CD14-positive monocyte (primary cell): Measurements from ENCODE around the gene CROCC2. TPM values are rescaled to one million over a fixed set of nuclear protein-coding genes. Genes with fewer than 3 reads are reported as not detected.
A peak's percentile ranks its signal among the peaks of the same experiment; 100 is the strongest.

ENCODE experiments used
- DNase-seq, 3 donors: peaks; one replicate each; pipeline ENCODE4 v3.0.0-alpha.2; 2011 to 2022
- H2AFZ ChIP-seq: 2 replicates; pipeline ENCODE4 v1.6.0; 2012; ENCODE audit warnings: mild to moderate bottlenecking, low read depth, low read length, inconsistent platforms; ENCODE audit not compliant: insufficient read depth, poor library complexity, severe bottlenecking
- H3K27ac ChIP-seq, 2 donors: 1 replicate in 1 of 2; 2 replicates in 1 of 2; pipeline ENCODE4 v1.5.1; 2012 to 2013; ENCODE audit warnings: low read length in 2 of 2, control low read depth in 1 of 2, inconsistent platforms in 1 of 2, low read depth in 1 of 2, mild to moderate bottlenecking in 1 of 2
- H3K27me3 ChIP-seq, 2 donors: one replicate each; pipeline versions ENCODE4 v1.6.0 to v1.6.1; 2011 to 2013; ENCODE audit warnings: low read length in 2 of 2; ENCODE audit not compliant: control insufficient read depth in 2 of 2, insufficient read depth in 2 of 2
- H3K36me3 ChIP-seq, 2 donors: replicated peaks in 1 of 2; 1 replicate in 1 of 2; 2 replicates in 1 of 2; pipeline versions ENCODE4 v1.5.1 to v1.6.1; 2012 to 2013; ENCODE audit warnings: low read length in 2 of 2, control low read depth in 1 of 2, inconsistent platforms in 1 of 2, mild to moderate bottlenecking in 1 of 2; ENCODE audit not compliant: insufficient read depth in 2 of 2, control insufficient read depth in 1 of 2
- H3K4me1 ChIP-seq, 2 donors: 1 replicate in 1 of 2; 2 replicates in 1 of 2; pipeline versions ENCODE4 v1.5.1 to v1.6.1; 2012 to 2013; ENCODE audit warnings: low read length in 2 of 2, control low read depth in 1 of 2, inconsistent platforms in 1 of 2, mild to moderate bottlenecking in 1 of 2, moderate library complexity in 1 of 2; ENCODE audit not compliant: insufficient read depth in 2 of 2, control insufficient read depth in 1 of 2
- H3K4me2 ChIP-seq: replicated peaks from 2 replicates; pipeline ENCODE3; 2012; ENCODE audit warnings: low read length, moderate library complexity, mild to moderate bottlenecking; ENCODE audit not compliant: poor library complexity, severe bottlenecking; ENCODE audit errors: extremely low read depth
- H3K4me3 ChIP-seq, 3 experiments: fragments of 200-600 bp in 1 of 3; sonication (generic) in 1 of 3; replicated peaks in 1 of 3; 1 replicate in 2 of 3; 2 replicates in 1 of 3; pipeline ENCODE4 v1.5.1; 2011 to 2013; ENCODE audit warnings: low read length in 3 of 3, mild to moderate bottlenecking in 3 of 3, control low read depth in 2 of 3, low read depth in 2 of 3, inconsistent platforms in 1 of 3, moderate library complexity in 1 of 3
- H3K79me2 ChIP-seq: 2 replicates; pipeline ENCODE4 v1.6.0; 2012; ENCODE audit warnings: mild to moderate bottlenecking, control low read depth, inconsistent platforms, low read length, moderate library complexity; ENCODE audit not compliant: insufficient read depth
- H3K9ac ChIP-seq: 2 replicates; pipeline ENCODE4 v1.6.0; 2017; ENCODE audit warnings: low read length, mild to moderate bottlenecking; ENCODE audit not compliant: insufficient read depth, poor library complexity, severe bottlenecking
- H3K9me3 ChIP-seq, 2 donors: replicated peaks in 1 of 2; 1 replicate in 1 of 2; 2 replicates in 1 of 2; pipeline versions ENCODE4 v1.5.1 to v1.6.1; 2012 to 2013; ENCODE audit warnings: low read length in 2 of 2, control low read depth in 1 of 2; ENCODE audit not compliant: control insufficient read depth in 1 of 2, insufficient read depth in 1 of 2
- H4K20me1 ChIP-seq: 2 replicates; pipeline ENCODE4 v1.6.0; 2012; ENCODE audit warnings: mild to moderate bottlenecking, low read length, control low read depth, moderate library complexity; ENCODE audit not compliant: insufficient read depth
- H3K27ac Mint-ChIP-seq, 7 donors: one replicate each; pipeline ENCODE4 v1.8.0; 2020; ENCODE audit warnings: mild to moderate bottlenecking in 7 of 7, mixed read lengths in 7 of 7, moderate library complexity in 6 of 7, inconsistent platforms in 2 of 7
- H3K27me3 Mint-ChIP-seq, 3 donors: one replicate each; pipeline ENCODE4 v1.8.0; 2021 to 2022; ENCODE audit warnings: low read depth in 3 of 3, mild to moderate bottlenecking in 3 of 3, mixed read lengths in 3 of 3, moderate library complexity in 3 of 3, inconsistent platforms in 1 of 3
- H3K36me3 Mint-ChIP-seq, 2 donors: one replicate each; pipeline ENCODE4 v1.8.0; 2020; ENCODE audit warnings: mixed read lengths in 2 of 2, inconsistent platforms in 1 of 2, mild to moderate bottlenecking in 1 of 2
- H3K4me1 Mint-ChIP-seq: one replicate; pipeline ENCODE4 v1.8.0; 2020; ENCODE audit warnings: mild to moderate bottlenecking, mixed read lengths
- H3K4me3 Mint-ChIP-seq, 2 donors: one replicate each; pipeline ENCODE4 v1.8.0; 2020; ENCODE audit warnings: mild to moderate bottlenecking in 2 of 2, mixed read lengths in 2 of 2, moderate library complexity in 1 of 2
- H3K9me3 Mint-ChIP-seq, 7 donors: one replicate each; pipeline ENCODE4 v1.8.0; 2020 to 2022; ENCODE audit warnings: mixed read lengths in 7 of 7, mild to moderate bottlenecking in 6 of 7, moderate library complexity in 6 of 7, inconsistent platforms in 2 of 7
- CTCF ChIP-seq: fragments of 200-600 bp; IDR thresholded peaks from one replicate; pipeline ENCODE4 v1.8.0; 2022; ENCODE audit warnings: antibody characterized with exemption, mild to moderate bottlenecking
- WGBS: methylation state at CpG from one replicate; pipeline ENCODE4 v1.1.5; 2013; ENCODE audit warnings: missing lambda C conversion rate; ENCODE audit not compliant: insufficient coverage; 5-methylcytosine and 5-hydroxymethylcytosine counted together
- intact Hi-C, 2 donors: fragments of 100-400 bp; cut with micrococcal nuclease; formaldehyde crosslinking; loops; one replicate each; pipeline versions ENCODE4 v1.15.0 to v1.15.1; 2023
- polyA plus RNA-seq, 3 donors: library from polyadenylated mRNA; depleted of rRNA in 1 of 3; unstranded in 2 of 3; stranded (reverse) in 1 of 3; fragments of 300-500 nt in 2 of 3; fragments of >200 nt in 1 of 3; fragmentation: Illumina TruSeq in 2 of 3; gene quantifications; 1 replicate in 2 of 3; 2 replicates in 1 of 3; pipeline ENCODE4 v1.2.3, GENCODE V29; 2012 to 2021

Gene CROCC2
- polyA plus RNA-seq, 3 donors, result 0.15 TPM; not detected in 2

- Histone ChIP-seq H4K20me1 (no peaks in the 10 kb centered on the region), H3K4me2 (peak overlapping the region; percentile 51), H3K4me3 (no peak overlapping the region), H3K27ac (no peak overlapping the region), H3K4me1 (peaks cover 0 to 4% of the 10 kb centered on the region in 2 donors), H3K79me2 (no peaks in the 10 kb centered on the region), H3K36me3 (no peaks in the 10 kb centered on the region), H3K9ac (peak overlapping the region; percentile 21), H3K9me3 (no peaks in the 10 kb centered on the region), H2AFZ (no peak overlapping the region), H3K27me3 (peaks cover 0 to 16% of the 10 kb centered on the region in 2 donors)
- intact Hi-C loops, result no loop called here
- Mint-ChIP-seq H3K9me3 (no peaks in the 10 kb centered on the region), H3K27me3 (peaks cover 4 to 18% (median 13%) of the 10 kb centered on the region in 3 donors), H3K36me3 (no peaks in the 10 kb centered on the region), H3K4me3 (peak overlapping the region; percentile 51 to 76), H3K27ac (no peak overlapping the region), H3K4me1 (peaks cover 3% of the 10 kb centered on the region)
- 59% methylated on average over 24 of the region's 36 CpGs for WGBS
- peak in 1 of 3 donors; percentile 3 for DNase-seq
- TF ChIP-seq CTCF, result no peak
These were observed 130.3 kb downstream of the CROCC2 start for GRCh38 chr2:241036397-241036963.

- H3K4me1 ChIP-seq, result peaks cover 0 to 4% of the 10 kb centered on the region in 2 donors
- no peak for TF ChIP-seq CTCF
- 93% methylated on average over 18 of the region's 18 CpGs for WGBS
These were observed 130.9 kb downstream of the CROCC2 start for GRCh38 chr2:241036964-241037421.

More at GRCh38 chr2:241036964-241037421, 130.9 kb downstream of the CROCC2 start:
- Histone ChIP-seq H3K9ac (no peak overlapping the region), H3K27ac (no peak overlapping the region), H3K79me2 (no peaks in the 10 kb centered on the region), H2AFZ (no peak overlapping the region), H3K27me3 (peaks cover 0 to 16% of the 10 kb centered on the region in 2 donors), H4K20me1 (no peaks in the 10 kb centered on the region), H3K36me3 (no peaks in the 10 kb centered on the region), H3K4me2 (peak overlapping the region; percentile 51), H3K4me3 (no peak overlapping the region), H3K9me3 (no peaks in the 10 kb centered on the region)
- H3K36me3 Mint-ChIP-seq, result no peaks in the 10 kb centered on the region
- intact Hi-C loops, result no loop called here
- peaks cover 4 to 18% (median 13%) of the 10 kb centered on the region in 3 donors for H3K27me3 Mint-ChIP-seq
- H3K4me3 Mint-ChIP-seq, result peak overlapping the region in 1 of 2 donors; percentile 53
- H3K27ac Mint-ChIP-seq, result no peak overlapping the region
- H3K4me1 Mint-ChIP-seq, result peaks cover 8% of the 10 kb centered on the region
- peak in 1 of 3 donors; percentile 2 for DNase-seq
- H3K9me3 Mint-ChIP-seq, result no peaks in the 10 kb centered on the region
